ENCODE measurements around the gene VEZT.

GRCh38 chr12:95216711-95217376, 763 bp upstream of the VEZT start:
- TF ChIP-seq ZNF8 (CRISPR knock-in tag; IDR thresholded peaks at IDR 0.05), result no peak
- TF ChIP-seq CSDC2 (CRISPR knock-in tag; IDR thresholded peaks at IDR 0.05), result no peak
- TF ChIP-seq PATZ1 (CRISPR knock-in tag; IDR thresholded peaks at IDR 0.05; ENCODE audit: borderline replicate concordance), result no peak
- no peak for TF ChIP-seq ZC3H10 (CRISPR knock-in tag; IDR thresholded peaks at IDR 0.05)

Data from SK-N-SH treated with all-trans-retinoic acid at 6 μM for 48 hours (cell line).